Measurements from ENCODE around the gene SFXN3. TPM values are rescaled to one million over a fixed set of nuclear protein-coding genes. Genes with fewer than 3 reads are reported as not detected.

Gene SFXN3
- total and polyA plus RNA-seq, 2 of the 13 experiments (the other 11 are each of a cell fraction or from before 2014, with no cell fraction given), result 16.8 to 71.5 TPM

DNA sequence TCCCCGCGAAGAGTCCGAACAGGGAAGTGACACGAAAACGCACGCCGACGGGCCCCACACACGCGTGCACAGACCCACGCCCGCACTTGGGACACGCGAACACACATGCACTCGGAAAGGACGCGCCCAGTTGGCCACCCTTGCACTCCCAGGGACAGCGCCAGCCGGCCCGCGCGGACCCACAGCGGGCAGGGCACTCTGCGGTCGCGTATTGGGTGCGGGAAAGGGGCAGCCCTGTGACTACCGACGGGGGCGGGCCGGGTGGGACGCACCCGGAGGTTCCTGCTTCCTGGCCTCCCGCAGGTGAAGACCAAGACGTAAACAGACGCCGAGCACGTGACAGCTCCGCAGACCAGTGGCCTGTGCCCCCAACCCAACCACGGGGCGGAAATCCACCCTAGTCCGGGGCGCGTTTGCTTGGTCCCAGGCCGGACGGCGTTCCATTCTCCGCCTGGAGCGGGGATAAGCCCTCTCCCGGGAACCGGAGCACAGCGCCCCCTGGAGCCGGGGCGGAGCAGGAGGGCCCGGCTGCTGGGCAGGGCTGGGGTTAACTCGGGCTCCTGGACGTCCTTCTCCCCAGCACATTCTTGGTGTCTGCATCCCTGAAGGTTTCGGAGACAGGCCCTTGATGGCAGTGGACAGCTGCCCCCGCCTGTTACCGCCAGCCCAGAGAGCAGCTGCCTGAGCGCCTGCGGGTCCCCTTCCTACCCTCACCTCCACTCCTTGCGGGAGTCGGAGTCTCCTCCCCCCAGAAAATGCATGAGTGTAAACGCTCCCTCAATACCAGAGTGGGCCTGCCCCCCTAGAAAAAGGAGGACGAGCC lies 33.5 kb upstream of the SFXN3 start (continued):
- TF ChIP-seq FOXO1 (CRISPR knock-in tag; IDR thresholded peaks at IDR 0.05) (no peak; the same call in 1 of the 2 replicates), TCF12 (IDR thresholded peaks at IDR 0.05) (no peak), TCF12 (CRISPR knock-in tag; IDR thresholded peaks at IDR 0.05) (no peak), DMAP1 (CRISPR knock-in tag; IDR thresholded peaks at IDR 0.05) (peak; percentile 71; the same call in 1 of the 2 replicates), ZNF674 (CRISPR knock-in tag; IDR thresholded peaks at IDR 0.05; ENCODE audit: low read depth) (no peak), HOXA3 (CRISPR knock-in tag; IDR thresholded peaks at IDR 0.05) (peak; percentile 73), ZNF33B (CRISPR knock-in tag; IDR thresholded peaks at IDR 0.05) (no peak), SMAD9 (CRISPR knock-in tag; IDR thresholded peaks at IDR 0.05) (no peak), NFE2L1 (CRISPR knock-in tag; IDR thresholded peaks at IDR 0.05; ENCODE audit: borderline replicate concordance) (no peak), ZNF430 (CRISPR knock-in tag; IDR thresholded peaks at IDR 0.05) (no peak), ZNF382 (CRISPR knock-in tag; IDR thresholded peaks at IDR 0.05; ENCODE audit: borderline replicate concordance) (no peak), MXI1 (IDR thresholded peaks at IDR 0.05; ENCODE audit: borderline replicate concordance, low read depth, low read length) (peak; percentile 33; the same call in 1 of the 3 replicates), NFRKB (IDR thresholded peaks at IDR 0.05) (no peak), IRX3 (CRISPR knock-in tag; IDR thresholded peaks at IDR 0.05; ENCODE audit: borderline replicate concordance, low read depth) (0 out of 2 replicates have a peak, but pooled peaks have one; percentile 52), CHD4 (IDR thresholded peaks at IDR 0.05; ENCODE audit: borderline replicate concordance, low read length) (no peak), ERF (CRISPR knock-in tag; IDR thresholded peaks at IDR 0.05) (peak; percentile 16; the same call in 1 of the 2 replicates), RAD51 (IDR thresholded peaks at IDR 0.05; ENCODE audit: borderline replicate concordance) (no peak), ZNF3 (CRISPR knock-in tag; IDR thresholded peaks at IDR 0.05) (no peak), KLF12 (CRISPR knock-in tag; IDR thresholded peaks at IDR 0.05; ENCODE audit: borderline replicate concordance) (no peak), ZFP82 (CRISPR knock-in tag; IDR thresholded peaks at IDR 0.05; ENCODE audit: borderline replicate concordance) (no peak; the same call in none of the 2 replicates)
- TF ChIP-seq, protein P1, sequence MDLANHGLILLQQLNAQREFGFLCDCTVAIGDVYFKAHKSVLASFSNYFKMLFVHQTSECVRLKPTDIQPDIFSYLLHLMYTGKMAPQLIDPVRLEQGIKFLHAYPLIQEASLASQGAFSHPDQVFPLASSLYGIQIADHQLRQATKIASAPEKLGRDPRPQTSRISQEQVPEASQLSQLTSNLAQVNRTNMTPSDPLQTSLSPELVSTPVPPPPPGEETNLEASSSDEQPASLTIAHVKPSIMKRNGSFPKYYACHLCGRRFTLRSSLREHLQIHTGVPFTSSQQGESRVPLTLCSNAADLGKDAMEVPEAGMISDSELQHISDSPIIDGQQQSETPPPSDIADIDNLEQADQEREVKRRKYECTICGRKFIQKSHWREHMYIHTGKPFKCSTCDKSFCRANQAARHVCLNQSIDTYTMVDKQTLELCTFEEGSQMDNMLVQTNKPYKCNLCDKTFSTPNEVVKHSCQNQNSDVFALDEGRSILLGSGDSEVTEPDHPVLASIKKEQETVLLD (CRISPR knock-in tag; IDR thresholded peaks at IDR 0.05; ENCODE audit: low read depth), result peak; percentile 67; the same call in 1 of the 2 replicates
- TF ChIP-seq, protein P2, sequence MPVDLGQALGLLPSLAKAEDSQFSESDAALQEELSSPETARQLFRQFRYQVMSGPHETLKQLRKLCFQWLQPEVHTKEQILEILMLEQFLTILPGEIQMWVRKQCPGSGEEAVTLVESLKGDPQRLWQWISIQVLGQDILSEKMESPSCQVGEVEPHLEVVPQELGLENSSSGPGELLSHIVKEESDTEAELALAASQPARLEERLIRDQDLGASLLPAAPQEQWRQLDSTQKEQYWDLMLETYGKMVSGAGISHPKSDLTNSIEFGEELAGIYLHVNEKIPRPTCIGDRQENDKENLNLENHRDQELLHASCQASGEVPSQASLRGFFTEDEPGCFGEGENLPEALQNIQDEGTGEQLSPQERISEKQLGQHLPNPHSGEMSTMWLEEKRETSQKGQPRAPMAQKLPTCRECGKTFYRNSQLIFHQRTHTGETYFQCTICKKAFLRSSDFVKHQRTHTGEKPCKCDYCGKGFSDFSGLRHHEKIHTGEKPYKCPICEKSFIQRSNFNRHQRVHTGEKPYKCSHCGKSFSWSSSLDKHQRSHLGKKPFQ (CRISPR knock-in tag; IDR thresholded peaks at IDR 0.05; ENCODE audit: insufficient replicate concordance), result peak; percentile 52
- TF ChIP-seq, protein P3, sequence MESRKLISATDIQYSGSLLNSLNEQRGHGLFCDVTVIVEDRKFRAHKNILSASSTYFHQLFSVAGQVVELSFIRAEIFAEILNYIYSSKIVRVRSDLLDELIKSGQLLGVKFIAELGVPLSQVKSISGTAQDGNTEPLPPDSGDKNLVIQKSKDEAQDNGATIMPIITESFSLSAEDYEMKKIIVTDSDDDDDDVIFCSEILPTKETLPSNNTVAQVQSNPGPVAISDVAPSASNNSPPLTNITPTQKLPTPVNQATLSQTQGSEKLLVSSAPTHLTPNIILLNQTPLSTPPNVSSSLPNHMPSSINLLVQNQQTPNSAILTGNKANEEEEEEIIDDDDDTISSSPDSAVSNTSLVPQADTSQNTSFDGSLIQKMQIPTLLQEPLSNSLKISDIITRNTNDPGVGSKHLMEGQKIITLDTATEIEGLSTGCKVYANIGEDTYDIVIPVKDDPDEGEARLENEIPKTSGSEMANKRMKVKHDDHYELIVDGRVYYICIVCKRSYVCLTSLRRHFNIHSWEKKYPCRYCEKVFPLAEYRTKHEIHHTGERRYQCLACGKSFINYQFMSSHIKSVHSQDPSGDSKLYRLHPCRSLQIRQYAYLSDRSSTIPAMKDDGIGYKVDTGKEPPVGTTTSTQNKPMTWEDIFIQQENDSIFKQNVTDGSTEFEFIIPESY (CRISPR knock-in tag; IDR thresholded peaks at IDR 0.05), result no peak; the same call in 1 of the 2 replicates
- TF ChIP-seq, protein P4, sequence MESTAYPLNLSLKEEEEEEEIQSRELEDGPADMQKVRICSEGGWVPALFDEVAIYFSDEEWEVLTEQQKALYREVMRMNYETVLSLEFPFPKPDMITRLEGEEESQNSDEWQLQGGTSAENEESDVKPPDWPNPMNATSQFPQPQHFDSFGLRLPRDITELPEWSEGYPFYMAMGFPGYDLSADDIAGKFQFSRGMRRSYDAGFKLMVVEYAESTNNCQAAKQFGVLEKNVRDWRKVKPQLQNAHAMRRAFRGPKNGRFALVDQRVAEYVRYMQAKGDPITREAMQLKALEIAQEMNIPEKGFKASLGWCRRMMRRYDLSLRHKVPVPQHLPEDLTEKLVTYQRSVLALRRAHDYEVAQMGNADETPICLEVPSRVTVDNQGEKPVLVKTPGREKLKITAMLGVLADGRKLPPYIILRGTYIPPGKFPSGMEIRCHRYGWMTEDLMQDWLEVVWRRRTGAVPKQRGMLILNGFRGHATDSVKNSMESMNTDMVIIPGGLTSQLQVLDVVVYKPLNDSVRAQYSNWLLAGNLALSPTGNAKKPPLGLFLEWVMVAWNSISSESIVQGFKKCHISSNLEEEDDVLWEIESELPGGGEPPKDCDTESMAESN (CRISPR knock-in tag; conservative IDR thresholded peaks at IDR 0.05), result peak; percentile 73; the same call in 1 of the 2 replicates
